CD4-positive, alpha-beta memory T cell (primary cell): ENCODE measurements around the gene ARAF. TPM values are rescaled to one million over a fixed set of nuclear protein-coding genes. Genes with fewer than 3 reads are reported as not detected.

ENCODE experiments used
- CTCF ChIA-PET: fragments of 350-600 bp; sonication (Branson Sonifier 250); formaldehyde crosslinking; loops from one replicate; lab custom pipeline; 2021; ENCODE audit warnings: inconsistent platforms; ENCODE audit not compliant: partially characterized antibody; lab: Charles Lee
- POLR2A ChIA-PET: fragments of 350-600 bp; sonication (Branson Sonifier 250); formaldehyde crosslinking; loops from one replicate; lab custom pipeline; 2021; ENCODE audit not compliant: partially characterized antibody; lab: Charles Lee
- DNase-seq, 5 donors: peaks; one replicate each; pipeline versions ENCODE4 v3.0.0 to v3.0.0-alpha.2; 2020 to 2022; ENCODE audit warnings: mixed read lengths in 1 of 5
- H3K27ac ChIP-seq: one replicate; pipeline ENCODE4 v1.7.0; 2013; ENCODE audit warnings: low read depth, low read length
- H3K27me3 ChIP-seq: 2 replicates; pipeline ENCODE4 v1.7.0; 2013; ENCODE audit warnings: mild to moderate bottlenecking, low read length, moderate library complexity; ENCODE audit not compliant: insufficient read depth
- H3K36me3 ChIP-seq: 2 replicates; pipeline ENCODE4 v1.7.0; 2013; ENCODE audit warnings: mild to moderate bottlenecking, low read length, moderate library complexity; ENCODE audit not compliant: insufficient read depth
- H3K4me1 ChIP-seq: 2 replicates; pipeline ENCODE4 v1.7.0; 2013; ENCODE audit warnings: mild to moderate bottlenecking, low read length, moderate library complexity; ENCODE audit not compliant: insufficient read depth
- H3K4me3 ChIP-seq, 2 donors: one replicate each; pipeline ENCODE4 v1.7.0; 2013; ENCODE audit warnings: low read length in 2 of 2, mild to moderate bottlenecking in 1 of 2
- H3K9me3 ChIP-seq, 2 donors: one replicate each; pipeline ENCODE4 v1.7.0; 2013; ENCODE audit warnings: low read length in 2 of 2, control low read depth in 1 of 2; ENCODE audit not compliant: control insufficient read depth in 1 of 2
- H3K27ac Mint-ChIP-seq, 7 donors: one replicate each; pipeline ENCODE4 v1.8.0; 2020 to 2021; ENCODE audit warnings: mixed read lengths in 7 of 7, mild to moderate bottlenecking in 6 of 7, inconsistent platforms in 3 of 7, moderate library complexity in 3 of 7
- H3K27me3 Mint-ChIP-seq, 2 donors: one replicate each; pipeline ENCODE4 v1.8.0; 2020 to 2021; ENCODE audit warnings: mixed read lengths in 2 of 2
- H3K36me3 Mint-ChIP-seq, 2 donors: one replicate each; pipeline ENCODE4 v1.8.0; 2020 to 2021; ENCODE audit warnings: mixed read lengths in 2 of 2, inconsistent platforms in 1 of 2, mild to moderate bottlenecking in 1 of 2
- H3K4me1 Mint-ChIP-seq, 4 donors: one replicate each; pipeline ENCODE4 v1.8.0; 2020 to 2021; ENCODE audit warnings: mixed read lengths in 4 of 4, mild to moderate bottlenecking in 1 of 4
- H3K4me3 Mint-ChIP-seq, 8 donors: one replicate each; pipeline ENCODE4 v1.8.0; 2020 to 2021; ENCODE audit warnings: mixed read lengths in 8 of 8, mild to moderate bottlenecking in 7 of 8, moderate library complexity in 6 of 8, inconsistent platforms in 3 of 8
- H3K9me3 Mint-ChIP-seq, 8 donors: one replicate each; pipeline ENCODE4 v1.8.0; 2020 to 2021; ENCODE audit warnings: mixed read lengths in 8 of 8, mild to moderate bottlenecking in 5 of 8, inconsistent platforms in 3 of 8, moderate library complexity in 1 of 8
- intact Hi-C: fragments of 100-400 bp; cut with micrococcal nuclease; formaldehyde crosslinking; loops from one replicate; pipeline ENCODE4 v1.15.1; 2023
- polyA plus RNA-seq, 2 donors: library from polyadenylated mRNA; unstranded; fragments of 300-500 nt; fragmentation: Illumina TruSeq; gene quantifications; one replicate each; pipeline ENCODE4 v1.2.3, GENCODE V29; 2021
- total RNA-seq, 2 experiments: library from RNA; stranded (reverse); gene quantifications; one replicate each; pipeline ENCODE4 v1.2.3, GENCODE V29; 2021

Gene ARAF
- total and polyA plus RNA-seq, 4 experiments from 2014 or later = 49.7 to 111 (median 102) TPM

DNA sequence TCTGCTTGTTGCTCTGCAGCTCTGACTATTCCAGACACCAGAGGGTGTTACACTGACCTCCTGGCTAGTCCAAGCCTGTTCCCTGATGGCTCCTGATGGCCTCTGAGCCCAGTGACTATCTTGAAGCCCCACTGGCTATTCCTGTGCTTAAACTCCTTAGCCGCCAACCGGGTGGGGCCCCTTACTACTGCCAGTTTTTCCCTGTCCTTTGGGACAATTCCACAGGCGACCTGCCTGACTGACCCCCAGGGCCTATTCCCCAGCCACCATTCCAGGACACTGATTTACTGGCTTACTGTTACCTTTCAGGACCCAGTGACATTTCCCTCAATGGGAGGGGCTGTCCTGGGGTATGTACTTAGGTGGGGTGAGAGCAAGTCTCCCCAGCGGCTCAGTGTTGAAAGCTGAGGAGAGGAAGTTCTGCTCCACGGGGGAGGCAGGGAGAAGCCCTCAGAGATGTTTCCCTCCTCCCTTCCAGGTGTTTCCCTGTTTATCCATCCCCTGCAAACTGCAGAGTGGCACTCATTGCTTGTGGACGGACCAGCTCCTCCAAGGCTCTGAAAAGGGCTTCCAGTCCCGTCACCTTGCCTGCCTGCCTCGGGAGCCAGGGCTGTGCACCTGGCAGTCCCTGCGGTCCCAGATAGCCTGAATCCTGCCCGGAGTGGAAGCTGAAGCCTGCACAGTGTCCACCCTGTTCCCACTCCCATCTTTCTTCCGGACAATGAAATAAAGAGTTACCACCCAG is 25.2 kb downstream of the ARAF start:
- Histone ChIP-seq H3K36me3 (no peaks in the 10 kb centered on the region), H3K4me3 (no peak overlapping the region), H3K27me3 (no peaks in the 10 kb centered on the region), H3K9me3 (no peaks in the 10 kb centered on the region), H3K4me1 (peaks cover 26% of the 10 kb centered on the region), H3K27ac (no peak overlapping the region)
- Mint-ChIP-seq H3K9me3 (no peaks in the 10 kb centered on the region), H3K36me3 (peaks cover 7 to 17% of the 10 kb centered on the region in 2 donors), H3K27ac (peak overlapping the region in 1 of 7 donors; percentile 44), H3K27me3 (no peaks in the 10 kb centered on the region), H3K4me3 (peak overlapping the region in 1 of 8 donors; percentile 0), H3K4me1 (peaks cover 19 to 34% (median 24%) of the 10 kb centered on the region in 4 donors)
- DNase-seq = no peak
- ChIA-PET CTCF (no interaction called here), POLR2A (interaction anchor here (1.0 to 1.3 kb wide), 3 partner anchors 10 to 12 kb away, joined by 3 to 6 read pairs (median 4); no protein-coding TSS in a partner anchor)
- intact Hi-C loops = no loop called here

DNA sequence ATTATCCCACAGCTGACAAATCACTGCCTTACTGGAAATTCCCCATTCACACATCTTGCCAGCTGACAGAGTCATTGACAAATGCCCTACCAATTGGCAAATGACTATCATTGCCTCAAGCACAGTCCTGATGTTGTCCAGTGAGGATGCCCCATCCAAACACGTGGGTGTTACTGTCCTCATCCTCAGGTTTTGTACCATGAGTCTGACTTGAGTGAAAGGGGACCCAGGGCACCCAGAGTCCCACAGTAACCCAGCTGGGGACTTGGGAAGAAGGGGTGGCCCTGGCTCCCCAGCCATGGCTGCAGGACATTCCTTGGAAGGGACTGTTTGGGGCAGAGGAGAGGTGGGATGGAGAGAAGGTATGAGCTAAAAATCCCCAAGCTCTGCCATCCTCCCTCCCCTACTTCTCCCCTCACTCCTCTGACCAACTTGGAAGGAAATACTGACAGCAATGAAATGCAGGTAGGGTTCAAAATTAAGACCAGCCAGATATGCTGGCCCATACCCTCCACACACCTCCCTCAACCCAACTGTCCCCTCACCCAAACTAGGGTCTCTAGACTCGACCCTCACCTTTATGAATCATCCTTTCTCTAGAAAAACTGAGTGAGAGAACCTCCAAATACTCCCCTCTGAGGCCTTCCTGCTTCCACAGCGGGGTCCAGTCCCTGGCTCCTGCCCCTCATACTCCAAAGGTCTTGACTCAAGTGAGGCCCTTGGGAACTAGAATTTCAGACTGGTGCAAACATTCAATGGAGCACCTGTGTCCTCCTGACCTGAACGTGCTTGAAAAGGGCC is 26.3 kb downstream of the ARAF start:
- H3K9me3 ChIP-seq = no peaks in the 10 kb centered on the region
- no peaks in the 10 kb centered on the region for H3K27me3 ChIP-seq
- H3K4me1 ChIP-seq = peaks cover 18% of the 10 kb centered on the region
- Mint-ChIP-seq H3K27ac (peak overlapping the region in 3 of 7 donors; percentile 12 to 67 (median 26)), H3K9me3 (no peaks in the 10 kb centered on the region), H3K4me1 (peaks cover 14 to 23% (median 15%) of the 10 kb centered on the region in 4 donors), H3K27me3 (no peaks in the 10 kb centered on the region), H3K36me3 (peaks cover 7 to 17% of the 10 kb centered on the region in 2 donors), H3K4me3 (no peak overlapping the region)
- ChIA-PET CTCF (no interaction called here), POLR2A (interaction anchor here (1.0 to 1.5 kb wide), 3 partner anchors 9 to 33 kb away, joined by 3 to 6 read pairs (median 4); partner anchors contain the start of gene SYN1)
- DNase-seq = no peak
- no peaks in the 10 kb centered on the region for H3K36me3 ChIP-seq
- intact Hi-C loops = no loop called here
- no peak overlapping the region for H3K4me3 ChIP-seq
- no peak overlapping the region for H3K27ac ChIP-seq

DNA sequence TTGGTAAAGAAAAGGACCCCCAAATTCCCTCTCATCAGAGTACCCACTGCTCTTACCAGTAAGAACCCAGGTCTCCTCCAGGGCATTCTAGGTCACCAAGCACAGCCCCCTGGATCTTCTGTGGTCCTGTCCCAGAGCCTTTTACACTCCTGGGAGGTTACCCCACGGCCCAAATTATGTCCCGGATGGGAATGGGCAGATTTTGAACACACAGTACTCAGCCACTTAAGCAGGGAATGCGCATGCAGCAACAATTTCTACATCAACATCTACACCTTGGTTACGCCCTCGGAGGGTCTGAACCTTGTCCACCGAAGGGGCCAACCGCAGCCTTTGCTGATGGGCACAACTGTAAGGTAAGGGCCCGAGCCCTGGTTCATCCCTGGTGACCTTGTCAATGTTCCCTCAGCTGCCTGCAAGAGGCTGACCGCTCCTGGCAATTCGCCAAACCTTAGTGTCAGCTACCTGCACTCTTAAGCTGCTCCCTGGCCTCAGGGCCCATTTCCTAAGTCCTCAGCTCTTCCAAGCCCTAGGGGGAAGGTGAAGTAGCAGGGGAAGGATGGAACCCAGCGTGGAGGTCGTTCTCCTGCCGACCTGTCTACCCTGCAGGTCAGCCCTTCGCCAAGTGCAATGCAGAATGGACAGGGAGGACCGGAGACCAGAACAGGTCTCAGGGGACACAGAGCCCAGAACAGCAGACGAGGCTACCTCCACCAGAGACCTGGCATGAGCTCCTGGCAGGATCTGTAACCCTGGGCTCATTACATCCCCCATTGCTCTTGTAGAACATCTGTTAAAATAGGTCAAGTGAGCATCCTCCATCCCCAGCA is 27.1 kb downstream of the ARAF start:
- no peak overlapping the region for H3K4me3 Mint-ChIP-seq
- peaks cover 7 to 17% of the 10 kb centered on the region in 2 donors for H3K36me3 Mint-ChIP-seq
- intact Hi-C loops = no loop called here
- H3K27ac Mint-ChIP-seq = no peak overlapping the region
- CTCF ChIA-PET = no interaction called here
- H3K9me3 Mint-ChIP-seq = no peaks in the 10 kb centered on the region
- H3K4me1 Mint-ChIP-seq = peaks cover 12 to 18% (median 15%) of the 10 kb centered on the region in 4 donors
- Histone ChIP-seq H3K4me1 (peaks cover 11% of the 10 kb centered on the region), H3K27me3 (no peaks in the 10 kb centered on the region), H3K27ac (no peak overlapping the region), H3K36me3 (no peaks in the 10 kb centered on the region), H3K9me3 (no peaks in the 10 kb centered on the region), H3K4me3 (no peak overlapping the region)
- H3K27me3 Mint-ChIP-seq = no peaks in the 10 kb centered on the region
- POLR2A ChIA-PET = interaction anchor here (1.5 kb wide), 1 partner anchor 32 kb away, joined by 3 read pairs; the partner anchor contains the start of gene SYN1
- DNase-seq = no peak

DNA sequence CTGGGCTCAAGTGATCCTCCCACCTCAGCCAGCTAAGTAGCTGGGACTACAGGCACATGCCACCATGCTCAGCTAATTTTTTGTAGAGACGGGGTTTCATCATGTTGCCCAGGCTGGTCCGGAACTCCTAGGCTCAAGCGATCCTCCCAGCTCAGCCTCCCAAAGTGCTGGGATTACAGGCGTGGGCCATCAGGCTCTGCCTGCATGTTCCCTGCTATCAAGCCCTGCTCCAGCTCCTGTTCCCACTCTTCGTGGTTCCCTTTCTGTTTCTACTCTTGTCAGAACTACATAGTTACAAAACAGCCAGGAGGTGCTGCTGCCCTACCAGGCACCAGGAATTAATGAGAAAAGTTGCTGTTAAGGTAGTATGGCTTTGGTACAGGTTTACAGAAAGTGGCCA is 30.0 kb downstream of the ARAF start:
- POLR2A ChIA-PET = interaction anchor here (2.9 kb wide), 1 partner anchor 9 kb away, joined by 8 read pairs; the partner anchor contains the start of gene TIMP1

GRCh38 chrX:47593522-47593921 is 32.5 kb downstream of the ARAF start:
- peaks cover 19% of the 10 kb centered on the region for H3K4me1 ChIP-seq
- H3K27me3 ChIP-seq = no peaks in the 10 kb centered on the region
- no peak for DNase-seq
- H3K36me3 Mint-ChIP-seq = peaks cover 10 to 16% of the 10 kb centered on the region in 2 donors
- POLR2A ChIA-PET = no interaction called here
- intact Hi-C loops = no loop called here
- H3K27me3 Mint-ChIP-seq = no peaks in the 10 kb centered on the region
- H3K27ac ChIP-seq = no peak overlapping the region
- peaks cover 0 to 3% of the 10 kb centered on the region in 2 donors for H3K9me3 ChIP-seq
- H3K27ac Mint-ChIP-seq = no peak overlapping the region
- no peak overlapping the region for H3K4me3 ChIP-seq
- peaks cover 0 to 25% (median 17%) of the 10 kb centered on the region in 8 donors for H3K9me3 Mint-ChIP-seq
- H3K4me3 Mint-ChIP-seq = no peak overlapping the region
- CTCF ChIA-PET = interaction anchor here (0.7 kb wide), 1 partner anchor 51 kb away, joined by 3 read pairs; no protein-coding TSS in a partner anchor
- peaks cover 9 to 24% (median 14%) of the 10 kb centered on the region in 4 donors for H3K4me1 Mint-ChIP-seq
- H3K36me3 ChIP-seq = no peaks in the 10 kb centered on the region

More for the DNA sequence above, 30.0 kb downstream of the ARAF start:
- no peak overlapping the region for H3K4me3 ChIP-seq
- CTCF ChIA-PET = no interaction called here
- H3K4me1 Mint-ChIP-seq = peaks cover 5 to 15% (median 6%) of the 10 kb centered on the region in 4 donors
- no peaks in the 10 kb centered on the region for H3K27me3 ChIP-seq
- intact Hi-C loops = no loop called here
- H3K9me3 Mint-ChIP-seq = peaks cover 0 to 5% (median 2%) of the 10 kb centered on the region in 8 donors
- no peaks in the 10 kb centered on the region for H3K9me3 ChIP-seq
- H3K27me3 Mint-ChIP-seq = no peaks in the 10 kb centered on the region
- peaks cover under 1 to 4% of the 10 kb centered on the region in 2 donors for H3K36me3 Mint-ChIP-seq
- H3K27ac ChIP-seq = no peak overlapping the region
- no peak for DNase-seq
- H3K27ac Mint-ChIP-seq = no peak overlapping the region
- no peaks in the 10 kb centered on the region for H3K36me3 ChIP-seq
- peaks cover 11% of the 10 kb centered on the region for H3K4me1 ChIP-seq
- peak overlapping the region in 1 of 8 donors; percentile 17 for H3K4me3 Mint-ChIP-seq

DNA sequence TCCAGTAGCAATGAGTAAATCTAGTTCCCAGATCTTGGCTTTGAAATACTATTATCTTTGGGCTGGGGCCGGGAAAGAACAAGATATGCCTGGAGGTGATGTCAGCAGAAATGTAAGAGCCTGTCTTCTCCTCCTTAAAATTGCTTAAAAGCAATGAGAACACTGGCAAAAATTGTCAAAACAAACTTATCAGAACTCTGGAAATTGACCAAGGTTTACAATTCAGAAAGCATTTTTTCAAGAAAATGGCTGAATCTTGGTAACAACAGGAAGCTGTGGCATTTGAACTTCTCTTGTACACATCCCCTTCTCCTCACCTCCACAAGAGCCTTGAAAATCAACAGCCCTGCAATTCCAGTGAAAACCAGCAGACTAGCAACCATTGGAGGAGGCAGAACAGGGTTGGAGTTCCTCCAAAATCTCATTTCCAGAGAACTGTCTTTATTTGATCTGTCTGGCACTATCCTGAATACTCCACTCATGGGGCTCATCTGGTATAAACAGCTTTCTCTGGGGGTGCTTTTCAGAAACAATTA is 34.8 kb downstream of the ARAF start:
- Histone ChIP-seq H3K36me3 (no peaks in the 10 kb centered on the region), H3K9me3 (peaks cover 0 to 3% of the 10 kb centered on the region in 2 donors), H3K27ac (no peak overlapping the region), H3K4me3 (no peak overlapping the region), H3K27me3 (no peaks in the 10 kb centered on the region), H3K4me1 (peaks cover 19% of the 10 kb centered on the region)
- Mint-ChIP-seq H3K36me3 (peaks cover 10 to 16% of the 10 kb centered on the region in 2 donors), H3K27me3 (no peaks in the 10 kb centered on the region), H3K9me3 (peaks cover 0 to 40% (median 32%) of the 10 kb centered on the region in 8 donors), H3K27ac (peak overlapping the region in 6 of 7 donors; percentile 48 to 89 (median 66)), H3K4me3 (peak overlapping the region in 5 of 8 donors; percentile 20 to 66 (median 48)), H3K4me1 (peaks cover 9 to 24% (median 14%) of the 10 kb centered on the region in 4 donors)
- intact Hi-C loops = no loop called here
- POLR2A ChIA-PET = interaction anchor here (1.0 to 4.1 kb wide), 9 partner anchors 9 to 378 kb away, joined by 3 to 42 read pairs (median 6); partner anchors contain the start of genes CDK16, CFP, ELK1 and TIMP1
- CTCF ChIA-PET = no interaction called here
- no peak for DNase-seq
